Trophoblast cell (in vitro differentiated cells and primary cell): ENCODE data around the gene RPL7L1.

ENCODE experiments used
- DNase-seq, 2 donors: peaks; one replicate each; pipeline ENCODE4 v3.0.0-alpha.2; 2016
- H2AFZ ChIP-seq: 2 replicates; pipeline ENCODE4 v1.6.1; 2013; ENCODE audit warnings: low read length, moderate library complexity, mild to moderate bottlenecking; ENCODE audit not compliant: insufficient read depth, poor library complexity
- H2AK5ac ChIP-seq: 2 replicates; pipeline ENCODE4 v1.6.1; 2013; ENCODE audit warnings: mild to moderate bottlenecking, low read length
- H2BK120ac ChIP-seq: 2 replicates; pipeline ENCODE4 v1.6.1; 2013; ENCODE audit warnings: low read length, mild to moderate bottlenecking, moderate library complexity; ENCODE audit not compliant: insufficient read depth, poor library complexity
- H2BK12ac ChIP-seq: 2 replicates; pipeline ENCODE4 v1.6.1; 2013; ENCODE audit warnings: mild to moderate bottlenecking, low read length, moderate library complexity
- H2BK5ac ChIP-seq: 2 replicates; pipeline ENCODE4 v1.6.1; 2013; ENCODE audit warnings: low read length, low read depth, moderate library complexity, mild to moderate bottlenecking; ENCODE audit not compliant: poor library complexity
- H3K14ac ChIP-seq: 2 replicates; pipeline ENCODE4 v1.6.1; 2013; ENCODE audit warnings: mild to moderate bottlenecking, low read length
- H3K18ac ChIP-seq: 2 replicates; pipeline ENCODE4 v1.6.1; 2013; ENCODE audit warnings: mild to moderate bottlenecking, low read length
- H3K23ac ChIP-seq: 2 replicates; pipeline ENCODE4 v1.6.1; 2013; ENCODE audit warnings: low read length
- H3K27ac ChIP-seq: 2 replicates; pipeline ENCODE4 v1.5.1; 2013; ENCODE audit warnings: low read depth, mild to moderate bottlenecking, inconsistent platforms, low read length, moderate library complexity
- H3K27me3 ChIP-seq: 2 replicates; pipeline ENCODE4 v1.6.1; 2013; ENCODE audit warnings: inconsistent platforms, mild to moderate bottlenecking, low read length, moderate library complexity; ENCODE audit not compliant: insufficient read depth
- H3K36me3 ChIP-seq, 2 experiments: 1 replicate in 1 of 2; 2 replicates in 1 of 2; pipeline ENCODE4 v1.6.1; 2013; ENCODE audit warnings: low read length in 2 of 2, mild to moderate bottlenecking in 2 of 2, moderate library complexity in 1 of 2; ENCODE audit not compliant: insufficient read depth in 2 of 2, control insufficient read depth in 1 of 2
- H3K4ac ChIP-seq: 2 replicates; pipeline ENCODE4 v1.6.1; 2013; ENCODE audit warnings: low read depth, mild to moderate bottlenecking, low read length, moderate library complexity
- H3K4me1 ChIP-seq, 2 experiments: 1 replicate in 1 of 2; 2 replicates in 1 of 2; pipeline ENCODE4 v1.6.1; 2013; ENCODE audit warnings: low read length in 2 of 2, mild to moderate bottlenecking in 2 of 2, moderate library complexity in 1 of 2; ENCODE audit not compliant: insufficient read depth in 2 of 2, control insufficient read depth in 1 of 2
- H3K4me2 ChIP-seq: 2 replicates; pipeline ENCODE4 v1.6.1; 2013; ENCODE audit warnings: inconsistent platforms, mild to moderate bottlenecking, low read length, moderate library complexity
- H3K4me3 ChIP-seq: 2 replicates; pipeline ENCODE4 v1.5.1; 2013; ENCODE audit warnings: mild to moderate bottlenecking, low read depth, low read length, inconsistent platforms
- H3K79me1 ChIP-seq: one replicate; pipeline ENCODE4 v1.6.1; 2013; ENCODE audit warnings: low read length
- H3K79me2 ChIP-seq: 2 replicates; pipeline ENCODE4 v1.6.1; 2013; ENCODE audit warnings: low read length, mild to moderate bottlenecking; ENCODE audit not compliant: control insufficient read depth, insufficient read depth, poor library complexity
- H3K9ac ChIP-seq: 2 replicates; pipeline ENCODE4 v1.6.1; 2013; ENCODE audit warnings: mild to moderate bottlenecking, low read length
- H3K9me3 ChIP-seq: 2 replicates; pipeline ENCODE4 v1.6.1; 2013; ENCODE audit warnings: low read depth, mild to moderate bottlenecking, control low read depth, inconsistent platforms, low read length; ENCODE audit not compliant: insufficient read depth
- H4K12ac ChIP-seq: 2 replicates; pipeline ENCODE4 v1.6.1; 2013; ENCODE audit warnings: low read depth, mild to moderate bottlenecking, low read length, moderate library complexity
- H4K8ac ChIP-seq: 2 replicates; pipeline ENCODE4 v1.6.1; 2013; ENCODE audit warnings: low read depth, mild to moderate bottlenecking, low read length, moderate library complexity
- H4K91ac ChIP-seq: one replicate; pipeline ENCODE4 v1.6.1; 2013; ENCODE audit warnings: low read depth, mild to moderate bottlenecking, low read length, moderate library complexity
- WGBS: extraction: QIAGEN DNeasy Blood & Tissue Kit; methylation state at CpG from one replicate; pipeline ENCODE4 v1.1.7; 2013; ENCODE audit warnings: missing lambda C conversion rate; ENCODE audit not compliant: insufficient read length, insufficient coverage; ENCODE audit errors: extremely low coverage; 5-methylcytosine and 5-hydroxymethylcytosine counted together

The RPL7L1 gene

DNA sequence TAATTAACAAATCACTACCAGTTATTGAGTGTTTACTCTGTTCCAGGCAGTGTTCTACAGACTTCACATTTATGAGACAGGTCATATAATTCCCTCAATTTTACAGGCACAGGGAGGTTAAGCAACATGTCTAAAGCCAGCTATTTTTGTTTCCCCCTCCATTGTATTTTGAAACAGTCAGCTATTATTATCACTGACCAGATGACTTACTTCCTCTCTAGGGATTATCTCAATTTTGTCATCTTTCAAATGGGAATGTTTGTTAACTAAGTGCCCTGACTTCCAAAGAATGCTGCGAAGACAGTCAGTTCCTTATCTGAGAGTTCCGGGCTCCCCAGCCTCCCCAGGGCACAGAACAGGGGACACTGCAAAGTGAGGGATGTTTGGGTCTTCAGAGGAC is 44.2 kb downstream of the RPL7L1 start:
- Histone ChIP-seq H3K4me1 (peaks cover 17% of the 10 kb centered on the region in 2 experiments), H3K4me3 (no peak overlapping the region), H4K8ac (no peak overlapping the region), H3K27me3 (no peaks in the 10 kb centered on the region), H3K4me2 (no peak overlapping the region), H2AFZ (no peak overlapping the region), H2BK5ac (no peak overlapping the region), H3K18ac (no peak overlapping the region), H2BK12ac (no peak overlapping the region), H3K4ac (no peak overlapping the region), H4K91ac (no peak overlapping the region), H3K79me1 (peaks cover 8% of the 10 kb centered on the region), H3K79me2 (peaks cover 2% of the 10 kb centered on the region), H3K9ac (no peak overlapping the region), H4K12ac (no peak overlapping the region), H3K36me3 (no peaks in the 10 kb centered on the region), H3K14ac (no peak overlapping the region), H3K9me3 (peaks cover 2% of the 10 kb centered on the region), H3K23ac (no peak overlapping the region), H2AK5ac (no peak overlapping the region), H3K27ac (no peak overlapping the region), H2BK120ac (no peak overlapping the region)
- DNase-seq = peak in 1 of 2 donors; percentile 65
- WGBS = no CpG with 5 or more reads among the region's 2 CpGs

DNA sequence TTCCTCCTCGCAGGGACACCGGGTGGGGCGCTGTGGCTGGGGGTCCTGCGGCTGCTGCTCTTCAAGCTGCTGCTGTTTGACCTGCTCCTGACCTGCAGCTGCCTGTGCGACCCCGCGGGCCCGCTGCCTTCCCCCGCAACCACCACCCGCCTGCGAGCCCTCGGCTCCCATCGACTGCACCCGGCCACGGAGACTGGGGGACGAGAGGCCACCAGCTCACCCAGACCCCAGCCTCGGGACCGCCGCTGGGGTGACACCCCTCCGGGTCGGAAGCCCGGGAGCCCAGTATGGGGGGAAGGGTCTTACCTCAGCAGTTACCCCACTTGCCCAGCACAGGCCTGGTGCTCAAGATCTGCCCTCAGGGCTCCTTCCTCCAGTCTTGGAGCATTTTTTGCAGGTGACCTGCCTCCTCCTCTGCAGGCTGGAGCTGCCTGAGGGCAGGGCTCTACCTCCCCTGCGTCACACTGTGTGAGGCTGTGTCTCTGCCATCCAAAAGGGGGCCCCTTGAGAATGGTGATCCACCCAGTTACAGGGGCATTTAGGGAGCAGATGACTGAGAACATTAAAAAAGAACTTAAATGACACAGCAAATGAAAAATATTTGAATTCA is 45.9 kb downstream of the RPL7L1 start:
- H3K27me3 ChIP-seq = no peaks in the 10 kb centered on the region
- no peak overlapping the region for H2AK5ac ChIP-seq
- H4K8ac ChIP-seq = peak overlapping the region; percentile 66
- peak overlapping the region; percentile 13 for H2BK5ac ChIP-seq
- peaks cover 17 to 19% of the 10 kb centered on the region in 2 experiments for H3K4me1 ChIP-seq
- WGBS = no CpG with 5 or more reads among the region's 23 CpGs
- H3K14ac ChIP-seq = peak overlapping the region; percentile 45
- H3K4me3 ChIP-seq = no peak overlapping the region
- no peak overlapping the region for H2AFZ ChIP-seq
- H3K9me3 ChIP-seq = peaks cover 2% of the 10 kb centered on the region
- DNase-seq = peak; percentile 89 to 92
- H3K4ac ChIP-seq = no peak overlapping the region
- H2BK12ac ChIP-seq = peak overlapping the region; percentile 84
- peak overlapping the region; percentile 61 for H3K18ac ChIP-seq
- no peak overlapping the region for H3K9ac ChIP-seq
- no peak overlapping the region for H3K27ac ChIP-seq
- H3K36me3 ChIP-seq = no peaks in the 10 kb centered on the region
- H4K12ac ChIP-seq = peak overlapping the region; percentile 46
- peaks cover 4% of the 10 kb centered on the region for H3K79me2 ChIP-seq
- H2BK120ac ChIP-seq = no peak overlapping the region
- H3K4me2 ChIP-seq = no peak overlapping the region
- peaks cover 23% of the 10 kb centered on the region for H3K79me1 ChIP-seq
- no peak overlapping the region for H4K91ac ChIP-seq
- H3K23ac ChIP-seq = no peak overlapping the region

DNA sequence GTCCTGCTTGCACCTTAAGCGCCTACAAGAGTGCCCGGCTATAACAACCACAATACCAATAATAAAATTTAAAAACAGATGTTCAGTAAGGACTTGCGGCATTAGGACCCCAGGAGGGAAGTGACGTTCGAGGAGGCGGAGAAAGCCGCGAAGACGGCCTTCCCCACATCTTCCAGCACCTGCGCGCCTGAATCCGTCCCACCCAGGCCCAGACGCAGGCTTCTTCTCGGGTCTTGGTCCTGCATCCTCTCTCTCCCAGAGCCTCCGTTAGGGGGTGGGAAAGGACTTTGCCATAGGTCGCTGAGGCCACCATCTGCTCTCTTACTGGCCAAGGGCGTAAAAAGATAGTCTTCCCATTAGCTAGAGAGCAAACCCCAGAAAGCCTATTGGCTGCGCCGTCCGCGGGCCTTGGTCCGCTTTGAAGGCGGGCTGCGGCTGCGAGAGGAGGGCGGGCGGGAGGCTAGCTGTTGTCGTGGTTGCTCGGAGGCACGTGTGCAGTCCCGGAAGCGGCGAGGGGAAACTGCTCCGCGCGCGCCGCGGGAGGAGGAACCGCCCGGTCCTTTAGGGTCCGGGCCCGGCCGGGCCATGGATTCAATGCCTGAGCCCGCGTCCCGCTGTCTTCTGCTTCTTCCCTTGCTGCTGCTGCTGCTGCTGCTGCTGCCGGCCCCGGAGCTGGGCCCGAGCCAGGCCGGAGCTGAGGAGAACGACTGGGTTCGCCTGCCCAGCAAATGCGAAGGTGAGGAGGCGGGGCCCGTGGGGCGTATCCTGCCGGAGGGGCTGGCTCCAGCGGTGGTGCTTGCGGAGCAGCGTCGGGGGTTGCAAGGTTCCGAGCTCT is 49.8 kb downstream of the RPL7L1 start, which contains the start of gene CNPY3:
CNPY3 (plus strand) TSS at position 495 of the 835 bp plus-strand sequence; CDS start at position 586, 91 bp downstream.
- Histone ChIP-seq H3K9me3 (peaks cover 2% of the 10 kb centered on the region), H3K4ac (peak within 1 kb of the TSS; percentile 50)
- peak; percentile 91 for DNase-seq

DNA sequence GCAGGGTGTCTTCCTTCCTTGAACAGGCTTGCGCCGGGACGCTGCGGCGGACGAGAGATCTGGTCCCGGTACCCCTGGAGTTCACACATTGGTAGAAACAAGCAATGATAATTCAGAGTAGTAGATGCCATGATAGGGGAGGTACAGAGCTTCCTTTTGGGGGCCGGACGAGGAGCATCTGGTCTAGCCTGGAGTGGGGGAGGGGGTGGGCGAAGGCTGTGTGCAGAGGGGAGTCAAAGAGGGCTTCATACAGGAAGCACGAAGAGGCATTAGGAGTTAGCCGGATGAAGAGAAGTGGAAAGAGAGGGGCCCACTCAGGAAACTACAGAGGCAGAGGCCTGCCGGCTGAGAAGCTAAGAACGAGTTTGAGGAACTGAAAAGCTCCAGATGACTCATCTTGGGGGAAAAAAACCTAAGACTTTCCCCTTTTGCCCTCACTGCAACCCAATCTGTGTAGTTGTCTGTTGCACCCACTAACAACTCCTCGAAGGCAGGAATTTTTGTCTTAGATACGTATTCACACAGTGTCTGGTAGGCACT is 50.5 kb downstream of the RPL7L1 start:
- peak in 1 of 2 donors; percentile 60 for DNase-seq
- peak overlapping the region; percentile 87 for H3K27ac ChIP-seq
- peak overlapping the region; percentile 71 for H4K91ac ChIP-seq
- no peak overlapping the region for H3K4ac ChIP-seq
- H3K79me1 ChIP-seq = peaks cover 23% of the 10 kb centered on the region
- peaks cover 9 to 17% of the 10 kb centered on the region in 2 experiments for H3K4me1 ChIP-seq
- no CpG with 5 or more reads among the region's 16 CpGs for WGBS
- H3K27me3 ChIP-seq = no peaks in the 10 kb centered on the region
- no peak overlapping the region for H2BK12ac ChIP-seq
- peak overlapping the region; percentile 85 for H3K4me2 ChIP-seq
- peak overlapping the region; percentile 58 for H2BK5ac ChIP-seq
- peak overlapping the region; percentile 58 for H4K12ac ChIP-seq
- peak overlapping the region; percentile 68 for H2AFZ ChIP-seq
- no peak overlapping the region for H3K18ac ChIP-seq
- peak overlapping the region; percentile 80 for H3K4me3 ChIP-seq
- H3K23ac ChIP-seq = no peak overlapping the region
- H3K36me3 ChIP-seq = peaks cover 6 to 8% of the 10 kb centered on the region in 2 experiments
- peak overlapping the region; percentile 84 for H3K9ac ChIP-seq
- no peak overlapping the region for H2AK5ac ChIP-seq
- peak overlapping the region; percentile 69 for H3K14ac ChIP-seq
- peaks cover 4% of the 10 kb centered on the region for H3K79me2 ChIP-seq
- H2BK120ac ChIP-seq = no peak overlapping the region
- H3K9me3 ChIP-seq = peaks cover 4% of the 10 kb centered on the region
- peak overlapping the region; percentile 86 for H4K8ac ChIP-seq

More for the DNA sequence above, 49.8 kb downstream of the RPL7L1 start, which contains the start of gene CNPY3:
- H3K23ac ChIP-seq = no peak within 1 kb of the TSS
- peak within 1 kb of the TSS; percentile 68 for H2AFZ ChIP-seq
- H4K91ac ChIP-seq = peak within 1 kb of the TSS; percentile 71
- peak within 1 kb of the TSS; percentile 69 for H2BK12ac ChIP-seq
- H3K79me1 ChIP-seq = peaks cover 23% of the 10 kb centered on the region
- H3K36me3 ChIP-seq = peaks cover 1 to 5% of the 10 kb centered on the region in 2 experiments
- H2AK5ac ChIP-seq = peak within 1 kb of the TSS; percentile 18
- WGBS = no CpG with 5 or more reads among the region's 63 CpGs
- peak within 1 kb of the TSS; percentile 85 for H3K4me2 ChIP-seq
- peak within 1 kb of the TSS; percentile 69 for H3K14ac ChIP-seq
- no peaks in the 10 kb centered on the region for H3K27me3 ChIP-seq
- peak within 1 kb of the TSS; percentile 58 for H4K12ac ChIP-seq
- H2BK120ac ChIP-seq = peak within 1 kb of the TSS; percentile 37
- peaks cover 11 to 19% of the 10 kb centered on the region in 2 experiments for H3K4me1 ChIP-seq
- peak within 1 kb of the TSS; percentile 87 for H3K27ac ChIP-seq
- peak within 1 kb of the TSS; percentile 60 for H3K18ac ChIP-seq
- peaks cover 4% of the 10 kb centered on the region for H3K79me2 ChIP-seq
- H3K4me3 ChIP-seq = peak within 1 kb of the TSS; percentile 80
- H2BK5ac ChIP-seq = peak within 1 kb of the TSS; percentile 80
- H3K9ac ChIP-seq = peak within 1 kb of the TSS; percentile 84
- H4K8ac ChIP-seq = peak within 1 kb of the TSS; percentile 86
